Measurements from ENCODE around the gene SLC15A5.

GRCh38 chr12:16189849-16190248 lies 87.6 kb downstream of the SLC15A5 start:
- TF ChIP-seq, protein P1, sequence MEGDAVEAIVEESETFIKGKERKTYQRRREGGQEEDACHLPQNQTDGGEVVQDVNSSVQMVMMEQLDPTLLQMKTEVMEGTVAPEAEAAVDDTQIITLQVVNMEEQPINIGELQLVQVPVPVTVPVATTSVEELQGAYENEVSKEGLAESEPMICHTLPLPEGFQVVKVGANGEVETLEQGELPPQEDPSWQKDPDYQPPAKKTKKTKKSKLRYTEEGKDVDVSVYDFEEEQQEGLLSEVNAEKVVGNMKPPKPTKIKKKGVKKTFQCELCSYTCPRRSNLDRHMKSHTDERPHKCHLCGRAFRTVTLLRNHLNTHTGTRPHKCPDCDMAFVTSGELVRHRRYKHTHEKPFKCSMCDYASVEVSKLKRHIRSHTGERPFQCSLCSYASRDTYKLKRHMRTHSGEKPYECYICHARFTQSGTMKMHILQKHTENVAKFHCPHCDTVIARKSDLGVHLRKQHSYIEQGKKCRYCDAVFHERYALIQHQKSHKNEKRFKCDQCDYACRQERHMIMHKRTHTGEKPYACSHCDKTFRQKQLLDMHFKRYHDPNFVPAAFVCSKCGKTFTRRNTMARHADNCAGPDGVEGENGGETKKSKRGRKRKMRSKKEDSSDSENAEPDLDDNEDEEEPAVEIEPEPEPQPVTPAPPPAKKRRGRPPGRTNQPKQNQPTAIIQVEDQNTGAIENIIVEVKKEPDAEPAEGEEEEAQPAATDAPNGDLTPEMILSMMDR (IDR thresholded peaks at IDR 0.05; ENCODE audit: insufficient read depth, low read length, poor library complexity, severe bottlenecking): peak; percentile 10
- TF ChIP-seq EZH2phosphoT487 (conservative IDR thresholded peaks at IDR 0.05; ENCODE audit: low read length): no peak
